Measurements from ENCODE around the gene GSTM1.

GRCh38 chr1:109641078-109641740, 46.4 kb upstream of the GSTM1 start:
- TF ChIP-seq CTCF (IDR thresholded peaks at IDR 0.05; ENCODE audit: low read depth, low read length) (no peak), EZH2phosphoT487 (IDR thresholded peaks at IDR 0.05; ENCODE audit: low read depth) (no peak)

Data from OCI-LY3 (cell line).